T-cell (primary cell): ENCODE results near the gene PIP4K2A. TPM values are rescaled to one million over a fixed set of nuclear protein-coding genes. Genes with fewer than 3 reads are reported as not detected.

ENCODE experiments used
- ATAC-seq, 4 experiments: fragments of 200-7000 bp in 3 of 4; fragments of 150-1000 bp in 1 of 4; cut with Tn5 transposase; replicated peaks in 1 of 4; 1 replicate in 3 of 4; 2 replicates in 1 of 4; pipeline ENCODE4 v1.10.0; 2021; ENCODE audit warnings: moderate library complexity in 3 of 4, mild to moderate bottlenecking in 2 of 4, moderate number of reproducible peaks in 1 of 4
- CTCF ChIA-PET, 2 donors: fragments of 300-600 bp; sonication (Branson Sonifier 250); formaldehyde crosslinking; loops; one replicate each; lab custom pipeline; 2022; ENCODE audit warnings: antibody characterized with exemption in 2 of 2; lab: Charles Lee
- POLR2A ChIA-PET, 2 donors: fragments of 300-600 bp; sonication (Branson Sonifier 250); formaldehyde crosslinking; loops; one replicate each; lab custom pipeline; 2022; ENCODE audit warnings: antibody characterized with exemption in 2 of 2; lab: Charles Lee
- DNase-seq, 35 experiments: peaks; one replicate each; pipeline versions ENCODE4 v3.0.0 to v3.0.0-alpha.2; 2013 to 2023
- H3K27ac ChIP-seq: one replicate; pipeline ENCODE4 v1.5.1; 2013; ENCODE audit warnings: low read length
- H3K27me3 ChIP-seq, 2 experiments: replicated peaks in 1 of 2; 1 replicate in 1 of 2; 2 replicates in 1 of 2; pipeline versions ENCODE4 v1.6.1 to v1.7.0; 2013; ENCODE audit warnings: low read length in 1 of 2, mixed read lengths in 1 of 2; ENCODE audit not compliant: control insufficient read depth in 2 of 2, insufficient read depth in 2 of 2; ENCODE audit errors: extremely low read depth in 1 of 2
- H3K36me3 ChIP-seq, 2 donors: 1 replicate in 1 of 2; 2 replicates in 1 of 2; pipeline versions ENCODE4 v1.6.1 to v1.7.0; 2013; ENCODE audit warnings: low read length in 1 of 2; ENCODE audit not compliant: control insufficient read depth in 2 of 2, insufficient read depth in 1 of 2; ENCODE audit errors: extremely low read depth in 1 of 2
- H3K4me1 ChIP-seq, 2 experiments: 1 replicate in 1 of 2; 2 replicates in 1 of 2; pipeline versions ENCODE4 v1.6.1 to v1.7.0; 2013; ENCODE audit warnings: low read length in 2 of 2, mixed read lengths in 1 of 2; ENCODE audit not compliant: insufficient read depth in 2 of 2, control insufficient read depth in 1 of 2; ENCODE audit errors: extremely low read depth in 1 of 2
- H3K4me3 ChIP-seq, 2 donors: 1 replicate in 1 of 2; 2 replicates in 1 of 2; pipeline versions ENCODE4 v1.5.1 to v1.7.0; 2013; ENCODE audit warnings: mild to moderate bottlenecking in 2 of 2, low read length in 1 of 2, moderate library complexity in 1 of 2; ENCODE audit not compliant: control insufficient read depth in 1 of 2; ENCODE audit errors: extremely low read depth in 1 of 2
- H3K9me3 ChIP-seq: 2 replicates; pipeline ENCODE4 v1.7.0; 2013
- H3K27ac Mint-ChIP-seq, 2 donors: one replicate each; pipeline ENCODE4 v1.8.0; 2020 to 2021; ENCODE audit warnings: mild to moderate bottlenecking in 2 of 2, mixed read lengths in 2 of 2
- H3K27me3 Mint-ChIP-seq, 2 donors: one replicate each; pipeline ENCODE4 v1.8.0; 2021 to 2022; ENCODE audit warnings: mixed read lengths in 2 of 2
- H3K36me3 Mint-ChIP-seq: one replicate; pipeline ENCODE4 v1.8.0; 2021; ENCODE audit warnings: mixed read lengths
- H3K4me1 Mint-ChIP-seq, 3 donors: one replicate each; pipeline ENCODE4 v1.8.0; 2020 to 2022; ENCODE audit warnings: mixed read lengths in 3 of 3, mild to moderate bottlenecking in 1 of 3
- H3K4me3 Mint-ChIP-seq, 3 donors: one replicate each; pipeline ENCODE4 v1.8.0; 2020 to 2022; ENCODE audit warnings: mild to moderate bottlenecking in 3 of 3, mixed read lengths in 3 of 3, moderate library complexity in 3 of 3
- H3K9me3 Mint-ChIP-seq, 3 donors: one replicate each; pipeline ENCODE4 v1.8.0; 2020 to 2022; ENCODE audit warnings: mixed read lengths in 3 of 3
- WGBS: methylation state at CpG from one replicate; pipeline ENCODE4 v1.1.5; 2013; ENCODE audit warnings: missing lambda C conversion rate; ENCODE audit not compliant: insufficient coverage; 5-methylcytosine and 5-hydroxymethylcytosine counted together
- total RNA-seq, 35 experiments: library from RNA in 6 of 35; stranded (reverse) in 6 of 35; fragments of 120-200 nt in 1 of 35; gene quantifications; one replicate each; pipeline versions ENCODE4 v1.2.1 to v1.2.4 and lab custom pipeline; 2013 to 2026

The PIP4K2A gene
- total RNA-seq, 5 donors from 2014 or later (not counting 1 experiment from before 2014, with no cell fraction given) = 129 to 238 (median 160) TPM

DNA sequence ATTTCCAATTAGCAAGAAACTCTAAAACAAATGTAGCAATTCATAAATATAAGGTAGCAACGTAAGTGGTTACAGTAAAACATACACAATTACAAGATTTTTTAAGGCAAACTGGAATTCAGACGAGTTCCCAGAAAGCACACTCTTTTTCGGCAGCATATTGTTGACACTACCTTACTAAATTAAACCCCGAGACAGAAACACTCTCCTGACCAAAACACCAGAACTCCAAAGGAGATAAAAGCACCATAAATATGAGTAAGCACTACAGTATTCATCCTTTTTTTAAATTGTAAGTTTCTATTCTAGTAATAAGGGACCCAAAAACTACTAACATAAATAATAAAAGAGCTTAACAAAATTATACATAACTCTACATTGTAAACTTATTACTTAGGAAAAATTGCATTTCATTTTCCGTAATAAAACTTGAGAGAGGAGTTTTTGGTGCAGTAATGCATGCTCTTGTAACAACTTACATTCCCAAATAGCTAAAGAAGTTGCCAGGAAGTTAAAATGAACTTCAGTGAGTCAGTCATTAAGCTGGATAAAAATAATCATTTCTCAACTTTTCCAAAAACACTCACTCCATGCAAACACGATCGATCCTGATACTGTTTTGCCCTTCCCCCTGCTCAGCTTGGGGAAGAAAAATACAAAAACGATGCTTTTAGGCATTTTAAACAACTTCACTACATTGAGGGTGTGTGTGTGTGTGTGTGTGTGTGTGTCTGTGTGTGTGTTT lies 2.0 kb downstream of the PIP4K2A start:
- H3K4me1 ChIP-seq = peaks cover 32% of the 10 kb centered on the region in 2 experiments
- no peaks in the 10 kb centered on the region for H3K9me3 Mint-ChIP-seq
- ChIA-PET CTCF (interaction anchor here (0.6 to 1.5 kb wide), 10 partner anchors 8 to 101 kb away, joined by 3 to 6 read pairs (median 4); no protein-coding TSS in a partner anchor), POLR2A (interaction anchor here (0.6 to 1.4 kb wide), 11 partner anchors 16 to 726 kb away, joined by 3 to 5 read pairs (median 3); partner anchors contain the start of gene OTUD1 (in 1 of the 2))
- H3K27me3 Mint-ChIP-seq = no peaks in the 10 kb centered on the region
- no CpG with 5 or more reads among the region's 8 CpGs for WGBS
- H3K4me3 ChIP-seq = peak overlapping the region; percentile 96 to 99
- no peaks in the 10 kb centered on the region for H3K9me3 ChIP-seq
- H3K4me3 Mint-ChIP-seq = peak overlapping the region; percentile 80 to 90 (median 89)
- H3K36me3 Mint-ChIP-seq = peaks cover 13% of the 10 kb centered on the region
- no peaks in the 10 kb centered on the region for H3K27me3 ChIP-seq
- peaks cover 0 to 10% of the 10 kb centered on the region in 2 donors for H3K36me3 ChIP-seq
- DNase-seq = no peak
- H3K4me1 Mint-ChIP-seq = peaks cover 53 to 62% (median 54%) of the 10 kb centered on the region in 3 donors
- no peak for ATAC-seq
- H3K27ac Mint-ChIP-seq = peak overlapping the region; percentile 84 to 88
- peak overlapping the region; percentile 64 for H3K27ac ChIP-seq

DNA sequence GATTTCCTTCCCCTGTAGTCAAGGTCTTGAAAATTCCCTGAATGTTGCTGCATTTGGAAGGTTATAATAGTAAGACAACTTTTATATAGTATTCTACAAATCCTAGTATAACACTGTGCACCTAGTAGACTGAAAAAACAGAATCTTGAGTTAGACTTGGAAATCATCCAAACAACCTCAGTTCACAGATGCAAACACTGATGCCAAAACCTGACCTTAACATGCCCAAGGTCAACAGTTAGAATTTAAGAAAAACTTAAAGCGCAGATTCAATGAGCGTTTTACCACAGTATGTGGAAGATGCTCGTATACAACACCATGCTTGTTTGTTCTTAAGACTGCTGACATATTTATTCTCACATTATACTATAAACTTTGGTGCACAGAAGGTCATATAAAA lies 3.0 kb downstream of the PIP4K2A start:
- DNase-seq (peak in 1 of 35 experiments; percentile 27), ATAC-seq (no peak)
- peaks cover 62 to 72% (median 63%) of the 10 kb centered on the region in 3 donors for H3K4me1 Mint-ChIP-seq
- ChIA-PET POLR2A (interaction anchor here in 1 of 2 donors (0.6 kb wide), 1 partner anchor 278 kb away, joined by 3 read pairs; no protein-coding TSS in a partner anchor), CTCF (no interaction called here)
- H3K9me3 Mint-ChIP-seq = no peaks in the 10 kb centered on the region
- no peaks in the 10 kb centered on the region for H3K9me3 ChIP-seq
- H3K27me3 ChIP-seq = no peaks in the 10 kb centered on the region
- H3K4me3 Mint-ChIP-seq = peak overlapping the region; percentile 74 to 89 (median 80)
- peak overlapping the region in 1 of 2 donors; percentile 99 for H3K4me3 ChIP-seq
- H3K27ac Mint-ChIP-seq = peak overlapping the region; percentile 81 to 93
- peaks cover 0 to 10% of the 10 kb centered on the region in 2 donors for H3K36me3 ChIP-seq
- H3K27me3 Mint-ChIP-seq = no peaks in the 10 kb centered on the region
- WGBS = 60% methylated on average over 1 of the region's 3 CpGs
- peak overlapping the region; percentile 20 for H3K27ac ChIP-seq
- H3K36me3 Mint-ChIP-seq = peaks cover 18% of the 10 kb centered on the region
- peaks cover 36 to 38% of the 10 kb centered on the region in 2 experiments for H3K4me1 ChIP-seq

DNA sequence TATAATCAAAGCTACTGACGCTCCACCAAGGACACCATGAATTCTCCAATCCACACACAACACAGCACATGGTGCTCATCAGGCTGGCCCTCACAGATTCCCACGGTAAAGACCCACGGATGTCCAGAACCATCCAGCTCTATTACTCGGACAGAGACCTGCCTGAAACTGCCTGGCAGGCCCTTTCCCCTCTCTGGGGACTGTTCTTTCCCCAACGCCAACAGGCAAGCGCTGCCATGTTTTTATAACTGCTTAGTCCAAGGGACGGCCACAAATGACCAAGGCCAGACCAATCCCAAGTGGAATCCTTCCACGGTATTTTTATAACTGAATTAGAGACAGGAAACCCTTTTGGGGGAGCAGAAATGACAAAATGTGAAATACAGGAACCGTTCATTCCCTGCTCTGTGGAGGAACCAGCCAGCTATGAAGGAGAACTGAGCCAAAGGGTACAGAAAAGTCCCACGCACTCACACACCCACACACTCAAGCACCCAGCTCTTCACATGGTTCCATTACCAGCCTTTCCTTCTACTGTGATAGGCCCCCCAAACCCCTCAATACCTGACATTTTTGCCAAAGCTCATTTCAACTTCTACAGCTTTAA lies 4.1 kb downstream of the PIP4K2A start:
- Mint-ChIP-seq H3K36me3 (peaks cover 25% of the 10 kb centered on the region), H3K27me3 (no peaks in the 10 kb centered on the region), H3K9me3 (no peaks in the 10 kb centered on the region), H3K27ac (peak overlapping the region; percentile 85 to 93), H3K4me3 (peak overlapping the region; percentile 52 to 89 (median 80)), H3K4me1 (peaks cover 71 to 76% (median 72%) of the 10 kb centered on the region in 3 donors)
- Histone ChIP-seq H3K4me3 (no peak overlapping the region), H3K27me3 (no peaks in the 10 kb centered on the region), H3K27ac (peak overlapping the region; percentile 47), H3K36me3 (peaks cover 0 to 10% of the 10 kb centered on the region in 2 donors), H3K9me3 (no peaks in the 10 kb centered on the region), H3K4me1 (peaks cover 39 to 48% of the 10 kb centered on the region in 2 experiments)
- 77% methylated on average over 10 of the region's 10 CpGs for WGBS
- POLR2A ChIA-PET = interaction anchor here (0.6 to 1.2 kb wide), 10 partner anchors 13 to 100 kb away, joined by 3 to 11 read pairs (median 3); no protein-coding TSS in a partner anchor
- DNase-seq = peak in 1 of 35 experiments; percentile 30
- CTCF ChIA-PET = interaction anchor here (0.5 to 1.3 kb wide), 11 partner anchors 10 to 388 kb away, joined by 3 to 11 read pairs (median 3); no protein-coding TSS in a partner anchor
- no peak for ATAC-seq

DNA sequence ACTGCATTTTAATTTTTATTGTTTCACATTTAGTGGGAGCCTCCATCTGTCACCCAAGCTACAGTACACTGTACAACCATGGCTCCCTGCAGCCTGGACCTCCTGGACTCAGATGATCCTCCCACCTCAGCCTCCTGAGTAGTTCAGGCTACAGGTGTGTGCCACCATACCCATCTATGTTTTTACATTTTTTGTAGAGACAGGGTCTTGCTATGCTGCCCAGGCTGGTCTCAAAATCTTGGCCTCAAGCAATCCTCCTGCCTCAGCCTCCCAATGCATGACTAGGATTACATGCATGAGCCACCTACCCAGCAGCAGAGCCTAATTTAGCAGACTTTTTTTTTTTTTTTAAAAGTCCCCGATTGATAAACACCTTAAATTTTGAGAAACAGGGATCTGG lies 5.6 kb downstream of the PIP4K2A start:
- H3K4me1 ChIP-seq = peaks cover 36 to 56% of the 10 kb centered on the region in 2 experiments
- POLR2A ChIA-PET = interaction anchor here in 1 of 2 donors (1.0 kb wide), 1 partner anchor 15 kb away, joined by 3 read pairs; no protein-coding TSS in a partner anchor
- no peaks in the 10 kb centered on the region for H3K27me3 Mint-ChIP-seq
- H3K36me3 Mint-ChIP-seq = peaks cover 33% of the 10 kb centered on the region
- no peaks in the 10 kb centered on the region for H3K9me3 ChIP-seq
- CTCF ChIA-PET = no interaction called here
- ATAC-seq = no peak
- peaks cover 0 to 13% of the 10 kb centered on the region in 2 donors for H3K36me3 ChIP-seq
- no peak overlapping the region for H3K4me3 ChIP-seq
- H3K27me3 ChIP-seq = no peaks in the 10 kb centered on the region
- no peaks in the 10 kb centered on the region for H3K9me3 Mint-ChIP-seq
- H3K4me3 Mint-ChIP-seq = peak overlapping the region in 1 of 3 donors; percentile 80
- peak overlapping the region; percentile 85 to 93 for H3K27ac Mint-ChIP-seq
- no peak for DNase-seq
- H3K4me1 Mint-ChIP-seq = peaks cover 82 to 87% (median 83%) of the 10 kb centered on the region in 3 donors
- peak overlapping the region; percentile 47 for H3K27ac ChIP-seq
- WGBS = no CpG with 5 or more reads among the region's 1 CpG

DNA sequence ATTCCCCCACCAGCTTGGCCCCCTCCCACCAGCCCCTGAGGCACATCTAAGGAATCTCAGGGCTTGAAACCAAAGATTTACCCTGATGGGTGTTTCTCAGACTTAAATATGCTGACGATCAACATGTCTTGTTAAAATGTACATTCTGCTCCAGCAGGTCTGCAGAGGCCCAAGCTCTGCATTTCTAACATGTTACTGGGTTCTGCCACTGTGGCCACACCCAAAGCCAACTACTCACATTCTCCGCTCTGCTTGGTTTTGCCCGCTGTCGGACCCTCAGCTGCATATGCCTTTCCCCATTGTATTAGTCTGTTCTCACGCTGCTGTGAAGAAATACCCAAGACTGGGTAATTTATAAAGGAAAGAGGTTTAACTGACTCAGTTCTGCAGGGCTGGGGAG lies 8.9 kb downstream of the PIP4K2A start:
- WGBS = 78% methylated on average over 1 of the region's 5 CpGs
- H3K27me3 ChIP-seq = no peaks in the 10 kb centered on the region
- ChIA-PET POLR2A (no interaction called here), CTCF (interaction anchor here in 1 of 2 donors (0.6 kb wide), 1 partner anchor 99 kb away, joined by 5 read pairs; no protein-coding TSS in a partner anchor)
- Mint-ChIP-seq H3K36me3 (peaks cover 51% of the 10 kb centered on the region), H3K9me3 (no peaks in the 10 kb centered on the region), H3K27me3 (no peaks in the 10 kb centered on the region), H3K4me3 (peak overlapping the region in 2 of 3 donors; percentile 41 to 59), H3K27ac (peak overlapping the region; percentile 57 to 81), H3K4me1 (peaks cover 98 to 99% (median 99%) of the 10 kb centered on the region in 3 donors)
- H3K4me1 ChIP-seq = peaks cover 21 to 83% of the 10 kb centered on the region in 2 experiments
- H3K4me3 ChIP-seq = no peak overlapping the region
- ATAC-seq (no peak), DNase-seq (no peak)
- peaks cover 0 to 16% of the 10 kb centered on the region in 2 donors for H3K36me3 ChIP-seq
- no peaks in the 10 kb centered on the region for H3K9me3 ChIP-seq
- peak overlapping the region; percentile 36 for H3K27ac ChIP-seq
